Endothelial cell (in vitro differentiated cells): ENCODE data around the gene GPR68. TPM values are rescaled to one million over a fixed set of nuclear protein-coding genes. Genes with fewer than 3 reads are reported as not detected.
A peak's percentile ranks its signal among the peaks of the same experiment; 100 is the strongest.

Experiments
- DNase-seq: peaks from one replicate; pipeline ENCODE4 v3.0.0; 2021; ENCODE audit warnings: low spot score
- H3K27ac Mint-ChIP-seq: one replicate; pipeline ENCODE4 v1.8.0; 2021; ENCODE audit warnings: mixed read lengths, inconsistent platforms; ENCODE audit not compliant: unreplicated experiment
- H3K27me3 Mint-ChIP-seq: one replicate; pipeline ENCODE4 v1.8.0; 2021; ENCODE audit warnings: mild to moderate bottlenecking, moderate library complexity, mixed read lengths, inconsistent platforms; ENCODE audit not compliant: unreplicated experiment
- H3K36me3 Mint-ChIP-seq: one replicate; pipeline ENCODE4 v1.8.0; 2021; ENCODE audit warnings: mild to moderate bottlenecking, low read depth, mixed read lengths, inconsistent platforms; ENCODE audit not compliant: unreplicated experiment
- H3K4me1 Mint-ChIP-seq: one replicate; pipeline ENCODE4 v1.8.0; 2021; ENCODE audit warnings: mild to moderate bottlenecking, mixed read lengths, inconsistent platforms; ENCODE audit not compliant: unreplicated experiment
- H3K4me3 Mint-ChIP-seq: one replicate; pipeline ENCODE4 v1.8.0; 2021; ENCODE audit warnings: mild to moderate bottlenecking, mixed read lengths, inconsistent platforms; ENCODE audit not compliant: unreplicated experiment
- H3K9me3 Mint-ChIP-seq: one replicate; pipeline ENCODE4 v1.8.0; 2021; ENCODE audit warnings: mixed read lengths, inconsistent platforms; ENCODE audit not compliant: unreplicated experiment
- total RNA-seq: library from RNA; stranded (reverse); fragmentation: NEBNext Ultra II Directional; extraction: Animal tissue kit (Norgen Biotek cat#: 25700); gene quantifications from one replicate; pipeline ENCODE4 v1.2.1, GENCODE V29; 2021; ENCODE audit not compliant: unreplicated experiment
- TF ChIP-seq, protein P1 (sequence below): fragments of 200-600 bp; sonication (generic); IDR thresholded peaks from one replicate; pipeline ENCODE4 v1.5.0; 2021; ENCODE audit warnings: antibody characterized with exemption; ENCODE audit not compliant: unreplicated experiment

Gene GPR68
- total RNA-seq, 1 donor from 2014 or later, result 5.4 TPM

- H3K4me3 Mint-ChIP-seq, result peak overlapping the region; percentile 52
- H3K4me1 Mint-ChIP-seq, result peaks cover 68% of the 10 kb centered on the region
- peak overlapping the region; percentile 70 for H3K27ac Mint-ChIP-seq
- H3K27me3 Mint-ChIP-seq, result peaks cover 23% of the 10 kb centered on the region
- TF ChIP-seq, protein P1, sequence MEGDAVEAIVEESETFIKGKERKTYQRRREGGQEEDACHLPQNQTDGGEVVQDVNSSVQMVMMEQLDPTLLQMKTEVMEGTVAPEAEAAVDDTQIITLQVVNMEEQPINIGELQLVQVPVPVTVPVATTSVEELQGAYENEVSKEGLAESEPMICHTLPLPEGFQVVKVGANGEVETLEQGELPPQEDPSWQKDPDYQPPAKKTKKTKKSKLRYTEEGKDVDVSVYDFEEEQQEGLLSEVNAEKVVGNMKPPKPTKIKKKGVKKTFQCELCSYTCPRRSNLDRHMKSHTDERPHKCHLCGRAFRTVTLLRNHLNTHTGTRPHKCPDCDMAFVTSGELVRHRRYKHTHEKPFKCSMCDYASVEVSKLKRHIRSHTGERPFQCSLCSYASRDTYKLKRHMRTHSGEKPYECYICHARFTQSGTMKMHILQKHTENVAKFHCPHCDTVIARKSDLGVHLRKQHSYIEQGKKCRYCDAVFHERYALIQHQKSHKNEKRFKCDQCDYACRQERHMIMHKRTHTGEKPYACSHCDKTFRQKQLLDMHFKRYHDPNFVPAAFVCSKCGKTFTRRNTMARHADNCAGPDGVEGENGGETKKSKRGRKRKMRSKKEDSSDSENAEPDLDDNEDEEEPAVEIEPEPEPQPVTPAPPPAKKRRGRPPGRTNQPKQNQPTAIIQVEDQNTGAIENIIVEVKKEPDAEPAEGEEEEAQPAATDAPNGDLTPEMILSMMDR, result no peak
- no peak for DNase-seq
- no peaks in the 10 kb centered on the region for H3K9me3 Mint-ChIP-seq
- H3K36me3 Mint-ChIP-seq, result peaks cover 41% of the 10 kb centered on the region
Observed at GRCh38 chr14:91221270-91221669, 23.2 kb downstream of the GPR68 start.

- peaks cover 62% of the 10 kb centered on the region for H3K4me1 Mint-ChIP-seq
- no peak overlapping the region for H3K4me3 Mint-ChIP-seq
- peak; percentile 28 for DNase-seq
- H3K27me3 Mint-ChIP-seq, result peaks cover 24% of the 10 kb centered on the region
- TF ChIP-seq, protein P1, result no peak
- peaks cover 48% of the 10 kb centered on the region for H3K36me3 Mint-ChIP-seq
- H3K9me3 Mint-ChIP-seq, result no peaks in the 10 kb centered on the region
- H3K27ac Mint-ChIP-seq, result peak overlapping the region; percentile 70
Observed at GRCh38 chr14:91220581-91221000, 23.9 kb downstream of the GPR68 start.

DNA sequence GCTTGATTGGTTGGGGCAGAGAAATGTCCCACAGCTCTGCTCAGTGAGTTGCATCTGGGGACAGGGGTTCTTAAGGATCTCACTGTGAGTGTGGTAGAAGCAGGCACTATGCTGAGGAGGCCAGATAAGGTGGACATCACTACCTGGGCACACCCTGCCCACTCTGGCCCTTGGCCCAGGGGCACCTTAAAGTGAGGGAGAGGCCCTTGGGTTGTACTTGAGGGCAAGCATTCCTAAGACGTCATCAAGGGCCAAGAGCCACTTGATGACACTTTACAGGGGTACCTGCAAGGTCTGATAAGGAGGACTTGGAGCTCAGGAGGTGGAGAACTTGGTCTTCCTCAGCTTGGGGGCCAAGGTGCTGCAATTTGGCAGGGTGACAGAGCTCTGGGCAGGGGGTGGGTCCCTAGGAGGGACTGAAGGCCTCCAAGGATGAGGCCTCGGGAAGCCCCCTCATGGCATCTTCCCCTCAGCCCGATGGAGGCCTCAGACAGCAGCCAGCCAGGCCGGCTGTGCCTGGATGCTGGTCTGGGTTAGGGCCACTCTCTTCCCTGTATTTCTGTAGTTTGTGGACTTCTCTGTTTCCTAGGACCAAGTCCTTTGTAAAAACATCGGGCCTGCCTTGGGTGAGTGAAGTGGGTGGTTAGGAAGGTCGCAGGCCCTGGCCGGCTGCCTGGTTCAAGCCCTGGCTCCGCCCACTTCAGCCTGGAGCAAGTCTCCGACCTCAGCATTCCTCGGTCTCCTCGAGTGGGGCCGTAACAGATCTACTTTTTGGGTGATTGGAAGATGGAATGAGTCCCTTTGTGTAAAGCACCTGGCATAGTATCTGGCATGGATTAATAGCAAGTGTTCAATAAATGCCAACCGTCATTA lies 24.8 kb downstream of the GPR68 start:
- Mint-ChIP-seq H3K27me3 (peaks cover 24% of the 10 kb centered on the region), H3K9me3 (no peaks in the 10 kb centered on the region), H3K27ac (peak overlapping the region; percentile 74), H3K36me3 (peaks cover 49% of the 10 kb centered on the region), H3K4me1 (peaks cover 57% of the 10 kb centered on the region), H3K4me3 (no peak overlapping the region)
- TF ChIP-seq, protein P1, result no peak
- no peak for DNase-seq

DNA sequence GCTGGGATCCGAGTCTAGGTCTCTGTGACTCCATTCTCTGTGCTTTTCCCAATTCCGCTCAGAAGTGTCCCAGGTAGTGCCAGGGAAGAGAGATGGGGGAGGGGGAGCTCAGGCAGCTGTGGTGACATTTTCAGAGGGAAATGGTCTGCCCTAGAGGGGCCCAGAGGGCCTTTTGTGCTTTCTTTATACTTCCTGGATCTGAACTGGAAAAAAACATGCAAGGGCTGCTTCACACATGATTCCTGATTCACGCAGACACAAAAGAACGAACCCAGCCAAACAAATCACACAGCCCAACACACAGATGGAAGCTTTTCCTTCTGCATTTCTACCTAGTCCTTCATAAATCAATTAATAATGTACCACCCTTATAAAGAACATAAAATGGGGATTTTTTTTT lies 26.5 kb downstream of the GPR68 start:
- Mint-ChIP-seq H3K27me3 (peaks cover 27% of the 10 kb centered on the region), H3K27ac (peak overlapping the region; percentile 97), H3K36me3 (peaks cover 53% of the 10 kb centered on the region), H3K4me3 (peak overlapping the region; percentile 74), H3K4me1 (peaks cover 50% of the 10 kb centered on the region), H3K9me3 (no peaks in the 10 kb centered on the region)
- DNase-seq, result peak; percentile 17
- TF ChIP-seq, protein P1, result no peak

DNA sequence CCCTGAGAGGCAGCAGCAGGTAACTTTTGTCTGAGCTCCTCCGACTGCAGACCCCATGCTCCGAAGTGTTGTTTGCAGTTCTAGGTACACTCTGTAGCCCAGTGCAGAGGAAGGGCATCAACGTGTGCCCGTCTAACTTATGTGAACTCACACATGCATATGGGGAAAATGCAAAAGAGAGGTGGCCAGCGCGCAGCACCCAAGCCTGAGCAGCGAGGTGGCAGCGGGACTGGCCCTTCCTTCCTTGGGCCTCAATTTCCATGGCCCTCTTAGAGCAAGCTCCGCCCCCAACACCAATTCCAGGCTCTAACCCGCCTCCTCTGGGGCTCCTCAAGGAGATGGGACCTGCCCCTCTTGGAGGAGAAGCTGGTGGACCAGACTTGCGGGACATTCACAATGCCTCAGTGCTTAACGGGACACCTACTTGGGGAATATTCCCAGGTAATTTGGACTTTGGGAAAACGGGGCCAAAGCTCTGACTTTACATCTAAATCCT lies 27.7 kb downstream of the GPR68 start:
- no peak overlapping the region for H3K4me3 Mint-ChIP-seq
- TF ChIP-seq, protein P1, result no peak
- peaks cover 37% of the 10 kb centered on the region for H3K4me1 Mint-ChIP-seq

More for the DNA sequence above, 27.7 kb downstream of the GPR68 start:
- H3K27ac Mint-ChIP-seq, result peak overlapping the region; percentile 81
- H3K36me3 Mint-ChIP-seq, result peaks cover 49% of the 10 kb centered on the region
- H3K27me3 Mint-ChIP-seq, result peaks cover 21% of the 10 kb centered on the region
- H3K9me3 Mint-ChIP-seq, result no peaks in the 10 kb centered on the region
- DNase-seq, result no peak
